Retinal pigment epithelial cell (primary cell): ENCODE data around the gene TBC1D24.

Source experiments
- DNase-seq: peaks from one replicate; pipeline ENCODE4 v3.0.0-alpha.2; 2010; ENCODE audit warnings: low read depth
- H3K4me3 ChIP-seq: 2 replicates; pipeline ENCODE4 v1.5.1; 2011; ENCODE audit warnings: mild to moderate bottlenecking, low read length, control low read depth, moderate library complexity
- CTCF ChIP-seq: conservative IDR thresholded peaks from 2 replicates; pipeline ENCODE4 v1.5.1; 2011; ENCODE audit warnings: low read depth, low read length, control low read depth, inconsistent platforms

The TBC1D24 gene

GRCh38 chr16:2469399-2470233, 5.3 kb upstream of the TBC1D24 start:
- no peak for TF ChIP-seq CTCF
- H3K4me3 ChIP-seq = no peak overlapping the region
- DNase-seq = no peak

GRCh38 chr16:2470234-2470601, 4.7 kb upstream of the TBC1D24 start:
- no peak for DNase-seq
- no peak for TF ChIP-seq CTCF
- H3K4me3 ChIP-seq = no peak overlapping the region

GRCh38 chr16:2470603-2471015, 4.3 kb upstream of the TBC1D24 start:
- H3K4me3 ChIP-seq = no peak overlapping the region
- no peak for TF ChIP-seq CTCF
- DNase-seq = no peak

- no peak within 1 kb of the TSS for H3K4me3 ChIP-seq
- DNase-seq = no peak
- TF ChIP-seq CTCF = no peak
Observed at GRCh38 chr16:2471016-2471652, 3.8 kb upstream of the TBC1D24 start, which contains the start of gene NTN3. Gene NTN3, plus strand, starts transcription at chr16:2471297. Its CDS starts 405 bp downstream, at chr16:2471702.

GRCh38 chr16:2471653-2472487, 3.1 kb upstream of the TBC1D24 start:
- TF ChIP-seq CTCF = no peak
- no peak for DNase-seq
- no peak overlapping the region for H3K4me3 ChIP-seq

GRCh38 chr16:2472488-2472864, 2.5 kb upstream of the TBC1D24 start:
- no peak for TF ChIP-seq CTCF
- no peak for DNase-seq
- H3K4me3 ChIP-seq = no peak overlapping the region
